Neural cell (in vitro differentiated cells): ENCODE data around the gene CENPA. TPM values are rescaled to one million over a fixed set of nuclear protein-coding genes. Genes with fewer than 3 reads are reported as not detected.
A peak's percentile ranks its signal among the peaks of the same experiment; 100 is the strongest.

ENCODE experiments used
- H2AFZ ChIP-seq: fragments of 200-600, 300-800 bp; sonication (generic), shearing (Covaris generic); 2 replicates; pipeline ENCODE4 v1.6.0; 2014; ENCODE audit warnings: low read depth, mild to moderate bottlenecking, antibody characterized with exemption, low read length, moderate library complexity
- H3F3A ChIP-seq: fragments of 200-600 bp; shearing (Covaris generic); 2 replicates; pipeline ENCODE4 v1.6.1; 2016; ENCODE audit warnings: mild to moderate bottlenecking, moderate library complexity, mixed read lengths, antibody characterized with exemption, low read length; ENCODE audit not compliant: insufficient read depth, poor library complexity, severe bottlenecking
- H3K27ac ChIP-seq: fragments of 200-600, 300-800 bp; sonication (generic), shearing (Covaris generic); 2 replicates; pipeline ENCODE4 v1.5.1; 2014; ENCODE audit warnings: mild to moderate bottlenecking, low read length, moderate library complexity
- H3K27me3 ChIP-seq: fragments of 300-800, 200-600 bp; sonication (generic), shearing (Covaris generic); 2 replicates; pipeline ENCODE4 v1.6.0; 2014; ENCODE audit warnings: mild to moderate bottlenecking, low read depth, low read length, moderate library complexity; ENCODE audit not compliant: insufficient read depth
- H3K36me3 ChIP-seq: fragments of 300-800, 200-600 bp; sonication (generic), shearing (Covaris generic); 2 replicates; pipeline ENCODE4 v1.5.1; 2014; ENCODE audit warnings: mild to moderate bottlenecking, antibody characterized with exemption, low read length, moderate library complexity; ENCODE audit not compliant: insufficient read depth
- H3K4me2 ChIP-seq: fragments of 300-800, 200-600 bp; sonication (generic), shearing (Covaris generic); 2 replicates; pipeline ENCODE4 v1.6.0; 2014; ENCODE audit warnings: mild to moderate bottlenecking, low read length
- H3K4me3 ChIP-seq: fragments of 300-800, 200-600 bp; sonication (generic), shearing (Covaris generic); 2 replicates; pipeline ENCODE4 v1.5.1; 2014; ENCODE audit warnings: mild to moderate bottlenecking, low read length, moderate library complexity
- H3K79me2 ChIP-seq: fragments of 200-600 bp; shearing (Covaris generic); replicated peaks from 2 replicates; pipeline ENCODE4 v1.6.0; 2014; ENCODE audit warnings: mild to moderate bottlenecking, low read length, moderate library complexity; ENCODE audit not compliant: insufficient read depth
- H3K9ac ChIP-seq: fragments of 300-800, 200-600 bp; sonication (generic), shearing (Covaris generic); 2 replicates; pipeline ENCODE4 v1.6.1; 2016; ENCODE audit warnings: mild to moderate bottlenecking, low read length, mixed read lengths
- H3K9me2 ChIP-seq: fragments of 200-600 bp; shearing (Covaris generic); 2 replicates; pipeline ENCODE4 v1.6.1; 2016; ENCODE audit warnings: mild to moderate bottlenecking, low read length, mixed read lengths; ENCODE audit not compliant: insufficient read depth
- H3K9me3 ChIP-seq: fragments of 200-600, 300-800 bp; sonication (generic), shearing (Covaris generic); 2 replicates; pipeline ENCODE4 v1.6.1; 2016; ENCODE audit warnings: mild to moderate bottlenecking, mixed run types, low read length, moderate library complexity, mixed read lengths
- H4K20me1 ChIP-seq: fragments of 200-600 bp; shearing (Covaris generic); 2 replicates; pipeline ENCODE4 v1.6.1; 2016; ENCODE audit warnings: mild to moderate bottlenecking, mixed run types; ENCODE audit not compliant: insufficient read depth
- EP300 ChIP-seq: fragments of 450-650 bp; conservative IDR thresholded peaks from 2 replicates; pipeline ENCODE4 v1.6.1; 2014; ENCODE audit warnings: antibody characterized with exemption, mild to moderate bottlenecking, moderate library complexity; ENCODE audit not compliant: poor library complexity, severe bottlenecking
- EZH2 ChIP-seq: fragments of 200-600, 300-800 bp; shearing (Covaris generic), sonication (generic); IDR thresholded peaks from 2 replicates; pipeline ENCODE4 v1.6.1; 2014; ENCODE audit warnings: antibody characterized with exemption, low read length, borderline replicate concordance, mild to moderate bottlenecking; ENCODE audit not compliant: insufficient read depth, poor library complexity, severe bottlenecking
- MXI1 ChIP-seq: fragments of 450-650 bp; conservative IDR thresholded peaks from 2 replicates; pipeline ENCODE4 v1.6.1; 2014; ENCODE audit warnings: antibody characterized with exemption, mild to moderate bottlenecking; ENCODE audit not compliant: poor library complexity, severe bottlenecking
- POLR2AphosphoS5 ChIP-seq: IDR thresholded peaks from 2 replicates; pipeline ENCODE4 v1.6.1; 2012
- RAD21 ChIP-seq: fragments of 450-650 bp; conservative IDR thresholded peaks from 2 replicates; pipeline ENCODE4 v1.6.1; 2014; ENCODE audit warnings: antibody characterized with exemption, mild to moderate bottlenecking, moderate library complexity
- SMC3 ChIP-seq: fragments of 450-650 bp; conservative IDR thresholded peaks from 2 replicates; pipeline ENCODE4 v1.6.1; 2014; ENCODE audit warnings: antibody characterized with exemption, mild to moderate bottlenecking, moderate library complexity; ENCODE audit not compliant: poor library complexity
- TAF1 ChIP-seq: IDR thresholded peaks from 2 replicates; pipeline ENCODE4 v1.6.1; 2012; ENCODE audit warnings: low read depth
- polyA plus RNA-seq: library from polyadenylated mRNA; depleted of rRNA; stranded (reverse); fragments of >200 nt; gene quantifications from 2 replicates; pipeline ENCODE4 v1.2.3, GENCODE V29; 2014
- TF ChIP-seq, protein P1 (sequence below): fragments of 450-650 bp; IDR thresholded peaks from 2 replicates; pipeline ENCODE4 v1.5.1; 2014; ENCODE audit warnings: antibody characterized with exemption, mild to moderate bottlenecking, moderate library complexity; ENCODE audit not compliant: poor library complexity, severe bottlenecking
- TF ChIP-seq, protein P2 (sequence below): IDR thresholded peaks from 2 replicates; pipeline ENCODE4 v1.6.1; 2012; ENCODE audit warnings: borderline replicate concordance

CENPA gene
- polyA plus RNA-seq, 1 donor from 2014 or later: 0.54 TPM

DNA sequence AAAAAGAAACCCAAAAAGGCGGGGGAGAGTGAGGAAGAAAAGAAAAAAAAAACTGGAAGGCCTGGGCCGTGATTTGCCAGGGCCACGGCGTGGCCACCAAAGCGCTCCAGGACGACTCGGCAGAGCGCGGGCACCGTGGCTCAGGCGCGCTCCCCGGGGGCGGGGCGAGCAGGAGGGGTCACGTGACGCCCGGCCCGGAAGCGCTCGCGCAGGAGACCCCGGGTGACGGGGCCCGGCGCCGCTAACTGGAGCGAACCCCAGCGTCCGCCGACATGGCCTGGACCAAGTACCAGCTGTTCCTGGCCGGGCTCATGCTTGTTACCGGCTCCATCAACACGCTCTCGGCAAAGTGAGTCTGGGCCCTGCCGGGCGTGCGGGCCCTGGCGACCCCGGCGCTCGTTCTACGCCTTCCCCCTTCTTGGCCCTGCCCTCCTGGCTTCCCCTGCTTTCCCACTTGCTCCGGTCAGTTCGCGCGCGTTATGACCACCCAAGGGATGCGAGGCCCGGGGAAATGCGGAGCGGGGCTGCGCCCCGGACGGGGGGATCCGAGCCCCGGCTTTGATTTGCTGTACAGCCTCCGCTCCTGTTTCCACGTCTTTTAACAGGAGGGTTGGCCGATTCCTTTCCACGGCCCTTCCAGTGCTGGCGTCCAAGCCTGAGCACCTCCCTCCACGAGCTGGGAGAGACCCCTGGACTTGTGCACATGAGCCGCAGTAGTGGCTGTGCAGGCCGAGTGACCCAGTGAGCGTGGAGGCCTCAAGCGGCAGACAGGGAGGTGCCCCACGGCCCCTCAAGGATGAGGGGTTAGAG lies 21.6 kb upstream of the CENPA start, which contains the start of gene SLC35F6:
Gene SLC35F6, plus strand, starts transcription at position 207 of the 810 bp plus-strand sequence. Its CDS starts 66 bp downstream, at position 273.
- Histone ChIP-seq H3K36me3 (no peaks in the 10 kb centered on the region), H3K9me3 (no peaks in the 10 kb centered on the region), H2AFZ (peak within 1 kb of the TSS; percentile 82), H3K79me2 (peaks cover 12% of the 10 kb centered on the region), H3K27me3 (no peaks in the 10 kb centered on the region), H3K9me2 (no peaks in the 10 kb centered on the region), H4K20me1 (no peaks in the 10 kb centered on the region), H3K9ac (peak within 1 kb of the TSS; percentile 87), H3K4me3 (peak within 1 kb of the TSS; percentile 98), H3K4me2 (peak within 1 kb of the TSS; percentile 99), H3F3A (no peaks in the 10 kb centered on the region), H3K27ac (peak within 1 kb of the TSS; percentile 66)
- TF ChIP-seq, protein P1, sequence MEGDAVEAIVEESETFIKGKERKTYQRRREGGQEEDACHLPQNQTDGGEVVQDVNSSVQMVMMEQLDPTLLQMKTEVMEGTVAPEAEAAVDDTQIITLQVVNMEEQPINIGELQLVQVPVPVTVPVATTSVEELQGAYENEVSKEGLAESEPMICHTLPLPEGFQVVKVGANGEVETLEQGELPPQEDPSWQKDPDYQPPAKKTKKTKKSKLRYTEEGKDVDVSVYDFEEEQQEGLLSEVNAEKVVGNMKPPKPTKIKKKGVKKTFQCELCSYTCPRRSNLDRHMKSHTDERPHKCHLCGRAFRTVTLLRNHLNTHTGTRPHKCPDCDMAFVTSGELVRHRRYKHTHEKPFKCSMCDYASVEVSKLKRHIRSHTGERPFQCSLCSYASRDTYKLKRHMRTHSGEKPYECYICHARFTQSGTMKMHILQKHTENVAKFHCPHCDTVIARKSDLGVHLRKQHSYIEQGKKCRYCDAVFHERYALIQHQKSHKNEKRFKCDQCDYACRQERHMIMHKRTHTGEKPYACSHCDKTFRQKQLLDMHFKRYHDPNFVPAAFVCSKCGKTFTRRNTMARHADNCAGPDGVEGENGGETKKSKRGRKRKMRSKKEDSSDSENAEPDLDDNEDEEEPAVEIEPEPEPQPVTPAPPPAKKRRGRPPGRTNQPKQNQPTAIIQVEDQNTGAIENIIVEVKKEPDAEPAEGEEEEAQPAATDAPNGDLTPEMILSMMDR: no peak
- peak; percentile 16 for TF ChIP-seq EP300
- no peak for TF ChIP-seq TAF1
- peak; percentile 84 for TF ChIP-seq POLR2AphosphoS5
- TF ChIP-seq, protein P2, sequence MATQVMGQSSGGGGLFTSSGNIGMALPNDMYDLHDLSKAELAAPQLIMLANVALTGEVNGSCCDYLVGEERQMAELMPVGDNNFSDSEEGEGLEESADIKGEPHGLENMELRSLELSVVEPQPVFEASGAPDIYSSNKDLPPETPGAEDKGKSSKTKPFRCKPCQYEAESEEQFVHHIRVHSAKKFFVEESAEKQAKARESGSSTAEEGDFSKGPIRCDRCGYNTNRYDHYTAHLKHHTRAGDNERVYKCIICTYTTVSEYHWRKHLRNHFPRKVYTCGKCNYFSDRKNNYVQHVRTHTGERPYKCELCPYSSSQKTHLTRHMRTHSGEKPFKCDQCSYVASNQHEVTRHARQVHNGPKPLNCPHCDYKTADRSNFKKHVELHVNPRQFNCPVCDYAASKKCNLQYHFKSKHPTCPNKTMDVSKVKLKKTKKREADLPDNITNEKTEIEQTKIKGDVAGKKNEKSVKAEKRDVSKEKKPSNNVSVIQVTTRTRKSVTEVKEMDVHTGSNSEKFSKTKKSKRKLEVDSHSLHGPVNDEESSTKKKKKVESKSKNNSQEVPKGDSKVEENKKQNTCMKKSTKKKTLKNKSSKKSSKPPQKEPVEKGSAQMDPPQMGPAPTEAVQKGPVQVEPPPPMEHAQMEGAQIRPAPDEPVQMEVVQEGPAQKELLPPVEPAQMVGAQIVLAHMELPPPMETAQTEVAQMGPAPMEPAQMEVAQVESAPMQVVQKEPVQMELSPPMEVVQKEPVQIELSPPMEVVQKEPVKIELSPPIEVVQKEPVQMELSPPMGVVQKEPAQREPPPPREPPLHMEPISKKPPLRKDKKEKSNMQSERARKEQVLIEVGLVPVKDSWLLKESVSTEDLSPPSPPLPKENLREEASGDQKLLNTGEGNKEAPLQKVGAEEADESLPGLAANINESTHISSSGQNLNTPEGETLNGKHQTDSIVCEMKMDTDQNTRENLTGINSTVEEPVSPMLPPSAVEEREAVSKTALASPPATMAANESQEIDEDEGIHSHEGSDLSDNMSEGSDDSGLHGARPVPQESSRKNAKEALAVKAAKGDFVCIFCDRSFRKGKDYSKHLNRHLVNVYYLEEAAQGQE: no peak
- no peak for TF ChIP-seq EZH2
- peak; percentile 32 for TF ChIP-seq RAD21
- TF ChIP-seq MXI1: peak; percentile 79
- TF ChIP-seq SMC3: peak; percentile 47

DNA sequence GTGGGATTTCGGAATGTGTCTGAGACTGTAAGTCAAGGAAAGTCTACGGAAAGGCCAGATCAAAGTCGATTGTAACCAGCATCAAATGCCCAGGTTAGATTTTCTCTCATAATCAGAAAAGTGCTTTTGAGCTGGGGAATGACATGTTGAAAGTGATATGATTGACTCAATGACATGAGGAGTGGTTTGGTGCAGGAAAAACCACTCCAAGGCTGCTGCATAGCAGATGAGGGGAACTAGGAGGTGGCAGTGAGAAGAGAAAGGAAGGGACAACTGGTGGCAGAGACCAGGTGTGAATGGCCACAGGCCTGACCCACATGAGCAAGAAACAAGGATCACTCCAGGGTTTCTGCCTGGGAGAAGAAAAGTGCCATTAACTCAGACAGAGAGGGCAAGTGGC lies 20.9 kb upstream of the CENPA start:
- Histone ChIP-seq H3K36me3 (no peaks in the 10 kb centered on the region), H3K27me3 (no peaks in the 10 kb centered on the region), H3K79me2 (peaks cover 12% of the 10 kb centered on the region), H3K4me3 (peak overlapping the region; percentile 98), H3F3A (no peaks in the 10 kb centered on the region), H3K9ac (peak overlapping the region; percentile 87), H4K20me1 (no peaks in the 10 kb centered on the region), H2AFZ (peak overlapping the region; percentile 82), H3K9me2 (no peaks in the 10 kb centered on the region), H3K27ac (peak overlapping the region; percentile 66), H3K4me2 (peak overlapping the region; percentile 99), H3K9me3 (no peaks in the 10 kb centered on the region)
- TF ChIP-seq POLR2AphosphoS5 (no peak), MXI1 (no peak), RAD21 (no peak), TAF1 (no peak), EZH2 (no peak), EP300 (no peak), SMC3 (no peak)
- TF ChIP-seq, protein P2: no peak
- TF ChIP-seq, protein P1: no peak
